Activated T-cell treated with anti-CD3 and anti-CD28 coated beads for 1 hour (primary cell): ENCODE measurements around the gene MAD2L2.

ENCODE experiments used
- DNase-seq: peaks from one replicate; pipeline ENCODE4 v3.0.0-alpha.2; 2020; ENCODE audit warnings: low read depth

The MAD2L2 gene

GRCh38 chr1:11682287-11682771 is 1.4 kb upstream of the MAD2L2 start:
- DNase-seq, result no peak

GRCh38 chr1:11680270-11681070 is 478 bp downstream of the MAD2L2 start:
- no peak for DNase-seq

GRCh38 chr1:11678442-11678841 is 2.5 kb downstream of the MAD2L2 start:
- DNase-seq, result no peak

GRCh38 chr1:11676386-11677103 is 4.4 kb downstream of the MAD2L2 start:
- no peak for DNase-seq

- no peak for DNase-seq
Measured at GRCh38 chr1:11675325-11675724, 5.6 kb downstream of the MAD2L2 start.

- DNase-seq, result no peak
Measured at GRCh38 chr1:11674488-11674887, 6.5 kb downstream of the MAD2L2 start.

GRCh38 chr1:11673089-11673769 is 7.7 kb downstream of the MAD2L2 start:
- no peak for DNase-seq

- no peak for DNase-seq
Measured at GRCh38 chr1:11671544-11672286, 9.2 kb downstream of the MAD2L2 start.

- DNase-seq, result no peak
Measured at GRCh38 chr1:11671205-11671543, 9.8 kb downstream of the MAD2L2 start.

- DNase-seq, result no peak
Measured at GRCh38 chr1:11670747-11671146, 10.2 kb downstream of the MAD2L2 start.

- DNase-seq, result no peak
Measured at GRCh38 chr1:11668516-11668915, 12.4 kb downstream of the MAD2L2 start.

GRCh38 chr1:11664336-11665065 is 16.4 kb downstream of the MAD2L2 start:
- DNase-seq, result peak; percentile 47

GRCh38 chr1:11661103-11661502 is 19.8 kb downstream of the MAD2L2 start:
- DNase-seq, result no peak

- no peak for DNase-seq
Measured at GRCh38 chr1:11659748-11660147, 21.2 kb downstream of the MAD2L2 start.

- DNase-seq, result no peak
Measured at GRCh38 chr1:11658542-11658941, 22.4 kb downstream of the MAD2L2 start.

GRCh38 chr1:11657654-11658053 is 23.3 kb downstream of the MAD2L2 start:
- DNase-seq, result no peak

- DNase-seq, result no peak
Measured at GRCh38 chr1:11654939-11655808, 25.8 kb downstream of the MAD2L2 start.

- peak; percentile 64 for DNase-seq
Measured at GRCh38 chr1:11654137-11654938, 26.6 kb downstream of the MAD2L2 start, which contains the start of the genes FBXO2 and FBXO44. Gene FBXO2 (minus strand): TSS chr1:11654429. CDS start chr1:11654340, 89 bp downstream. Gene FBXO44 (plus strand): TSS chr1:11654877. CDS start chr1:11655836, 959 bp downstream.

- no peak for DNase-seq
Measured at GRCh38 chr1:11653861-11654136, 27.1 kb downstream of the MAD2L2 start.
